SIG-M5 (cell line): ENCODE measurements around the gene PCID2.
"Not testable (repeated sequence)": the region's sequence is repeated elsewhere in the genome, so short reads cannot be mapped to it uniquely, and the experiment has no call there.

Experiments
- DNase-seq: peaks from one replicate; lab custom pipeline; 2025; lab: John Stamatoyannopoulos, UW

The PCID2 gene

GRCh38 chr13:113166266-113166665 is 42.2 kb downstream of the PCID2 start:
- no peak for DNase-seq

DNA sequence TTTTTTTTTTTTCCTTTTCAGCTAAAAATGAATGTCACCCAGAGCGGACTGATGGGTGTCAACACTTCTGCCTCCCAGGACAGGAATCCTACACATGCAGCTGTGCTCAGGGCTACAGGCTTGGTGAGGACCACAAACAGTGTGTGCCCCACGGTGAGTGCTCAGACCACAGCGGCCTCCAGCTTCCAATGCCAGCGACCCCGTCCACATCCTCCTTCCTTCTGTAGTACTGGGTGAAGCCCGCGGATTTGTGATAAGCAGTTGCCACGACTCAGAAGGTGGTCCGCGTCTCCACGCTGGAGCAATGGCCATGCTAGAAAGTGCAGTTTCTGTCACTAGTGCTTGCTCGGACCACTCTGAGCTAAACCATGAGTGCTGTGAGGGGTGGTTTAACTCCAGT is 44.0 kb downstream of the PCID2 start:
- DNase-seq: no peak

- DNase-seq: no peak
Observed at GRCh38 chr13:113162783-113163685, 45.4 kb downstream of the PCID2 start.

- not testable (repeated sequence) for DNase-seq
Observed at GRCh38 chr13:113161975-113162374, 46.5 kb downstream of the PCID2 start.

GRCh38 chr13:113161433-113161832 is 47.0 kb downstream of the PCID2 start:
- DNase-seq: no peak

DNA sequence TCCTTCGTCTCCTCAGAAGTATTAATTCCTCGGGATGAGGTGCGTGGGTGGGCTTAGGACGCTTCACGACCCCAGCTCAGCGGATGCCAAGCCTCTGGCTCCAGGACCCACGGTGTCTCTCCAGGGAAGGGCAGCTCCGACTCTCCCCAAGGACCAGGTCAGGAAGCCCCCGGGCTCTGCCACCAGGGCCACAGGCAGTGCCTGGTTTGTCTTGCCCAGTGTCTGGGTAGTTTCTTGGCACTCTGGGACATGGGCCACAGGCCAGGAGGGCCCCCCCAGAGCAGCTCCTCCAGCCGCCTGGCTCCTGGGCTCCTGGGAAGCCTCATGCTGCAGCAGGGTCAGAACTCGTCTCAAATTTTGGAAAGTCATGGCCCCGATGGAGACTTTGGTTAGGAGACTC is 47.5 kb downstream of the PCID2 start:
- DNase-seq: no peak

- DNase-seq: no peak
Observed at GRCh38 chr13:113159701-113160100, 48.8 kb downstream of the PCID2 start.

DNA sequence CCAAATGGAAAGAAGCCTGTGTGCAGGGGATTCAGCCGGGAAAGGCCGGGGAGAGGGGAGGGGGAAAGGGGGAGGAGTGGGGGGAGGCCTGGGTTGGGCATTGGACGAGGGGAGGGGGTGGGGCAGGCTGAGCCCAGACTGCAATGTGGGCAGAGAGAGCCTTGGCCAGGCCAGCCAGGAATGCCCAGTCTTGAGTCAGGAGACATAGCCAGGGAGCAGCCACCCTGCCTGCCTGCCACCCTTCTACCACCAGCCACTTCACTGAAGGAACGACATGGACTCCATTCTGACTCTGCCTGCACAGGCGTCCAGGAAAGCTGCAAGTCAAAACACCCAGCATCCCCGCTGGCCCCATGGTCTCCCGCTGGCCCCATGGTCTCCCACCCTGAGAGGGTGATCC is 49.5 kb downstream of the PCID2 start:
- no peak for DNase-seq

GRCh38 chr13:113157929-113158747 is 50.3 kb downstream of the PCID2 start, which contains the start of gene PROZ:
TSS of gene PROZ (plus strand) at chr13:113158648. CDS start at chr13:113158661, 13 bp downstream.
- DNase-seq: no peak

DNA sequence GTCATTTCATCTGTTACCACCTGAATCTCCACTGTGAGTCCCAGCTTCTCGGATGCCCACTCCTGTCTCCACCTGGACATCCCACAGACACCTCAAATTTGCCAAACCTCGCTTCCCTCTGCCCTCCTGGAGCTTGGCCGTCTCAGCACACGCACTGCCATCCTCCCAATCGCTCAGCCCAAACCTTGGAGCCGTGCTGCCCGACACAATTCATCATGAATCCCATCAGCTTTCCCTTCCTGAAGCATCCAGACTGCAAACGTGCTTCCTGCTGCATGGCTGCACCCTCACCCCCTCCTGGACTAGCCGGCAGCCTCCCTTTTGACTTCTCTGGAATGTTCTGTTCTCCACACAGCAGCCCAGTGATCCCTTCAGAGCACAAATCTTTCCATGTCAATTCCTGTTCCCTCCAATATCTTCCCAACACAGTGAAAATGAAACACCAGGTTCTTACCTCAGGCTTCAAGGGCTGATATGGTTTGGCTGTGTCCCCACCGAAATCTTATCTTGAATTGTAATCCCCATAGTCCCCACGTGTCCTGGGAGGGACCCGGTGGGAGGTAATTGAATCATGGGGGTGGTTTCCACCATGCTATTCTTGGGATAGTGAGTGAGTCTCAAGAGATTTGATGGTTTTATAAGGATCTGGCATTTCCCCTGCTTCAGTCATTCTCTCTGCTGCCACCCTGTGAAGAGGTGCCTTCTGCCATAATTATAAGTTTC is 51.1 kb downstream of the PCID2 start:
- no peak for DNase-seq

GRCh38 chr13:113155982-113156655 is 52.4 kb downstream of the PCID2 start:
- no peak for DNase-seq

DNA sequence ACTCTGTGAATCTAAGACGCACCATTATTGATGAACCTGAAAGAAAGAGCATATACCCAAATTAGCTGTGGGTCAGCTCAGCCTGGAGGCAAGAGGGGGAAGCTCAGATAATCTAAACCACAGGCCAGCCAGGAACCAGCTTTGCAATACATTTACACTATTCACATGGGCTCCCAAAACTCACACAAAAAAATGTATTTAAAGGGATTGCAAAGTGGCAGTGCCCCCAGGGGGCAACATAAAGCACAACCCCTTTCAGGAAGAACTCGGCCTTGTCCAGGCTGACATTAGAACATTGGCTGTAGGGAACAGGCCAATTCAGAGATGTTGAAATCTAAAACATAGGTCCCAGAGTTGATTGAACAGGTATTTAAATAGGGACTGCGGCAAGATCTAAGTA is 53.3 kb downstream of the PCID2 start:
- no peak for DNase-seq

DNA sequence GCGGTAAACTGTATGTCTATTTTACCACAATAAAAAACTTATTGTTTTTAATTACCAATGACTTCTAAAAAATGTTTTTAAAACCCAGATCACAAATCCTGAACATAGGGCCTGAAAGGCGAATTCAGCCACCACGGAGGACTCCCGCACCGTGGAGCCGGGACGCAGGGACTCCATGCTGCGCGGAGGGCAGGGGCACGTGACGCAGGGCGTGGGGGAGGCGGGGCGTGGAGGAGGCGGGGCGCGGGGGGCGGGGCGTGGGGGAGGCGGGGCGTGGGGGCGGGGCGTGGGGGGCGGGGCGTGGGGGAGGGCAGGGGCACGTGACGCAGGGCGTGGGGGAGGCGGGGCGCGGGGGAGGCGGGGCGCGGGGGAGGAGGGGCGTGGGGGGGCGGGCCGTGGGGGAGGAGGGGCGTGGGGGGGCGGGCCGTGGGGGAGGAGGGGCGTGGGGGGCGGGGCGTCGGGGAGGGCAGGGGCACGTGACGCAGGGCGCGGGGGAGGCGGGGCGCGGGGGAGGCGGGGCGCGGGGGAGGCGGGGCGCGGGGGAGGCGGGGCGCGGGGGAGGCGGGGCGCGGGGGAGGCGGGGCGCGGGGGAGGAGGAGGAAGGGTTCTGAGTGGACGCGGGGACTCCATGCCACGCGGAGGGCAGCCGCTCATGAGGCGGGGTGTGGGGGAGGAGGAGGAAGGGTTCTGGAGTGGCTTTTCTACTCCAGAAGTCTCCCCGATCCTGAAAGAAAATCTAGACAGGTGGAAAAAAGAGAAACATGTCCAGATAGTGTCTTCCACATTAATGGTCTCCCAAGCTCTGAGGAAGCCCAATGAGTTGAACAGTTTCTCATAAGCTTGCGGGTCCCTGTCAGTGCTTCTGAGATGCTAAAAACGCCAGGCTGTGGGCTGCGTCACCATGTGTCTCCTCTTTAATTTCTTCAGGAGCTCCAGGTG is 54.4 kb downstream of the PCID2 start:
- no peak for DNase-seq

- DNase-seq: no peak
Observed at GRCh38 chr13:113152984-113153809, 55.3 kb downstream of the PCID2 start.

- no peak for DNase-seq
Observed at GRCh38 chr13:113152691-113152983, 55.8 kb downstream of the PCID2 start.

DNA sequence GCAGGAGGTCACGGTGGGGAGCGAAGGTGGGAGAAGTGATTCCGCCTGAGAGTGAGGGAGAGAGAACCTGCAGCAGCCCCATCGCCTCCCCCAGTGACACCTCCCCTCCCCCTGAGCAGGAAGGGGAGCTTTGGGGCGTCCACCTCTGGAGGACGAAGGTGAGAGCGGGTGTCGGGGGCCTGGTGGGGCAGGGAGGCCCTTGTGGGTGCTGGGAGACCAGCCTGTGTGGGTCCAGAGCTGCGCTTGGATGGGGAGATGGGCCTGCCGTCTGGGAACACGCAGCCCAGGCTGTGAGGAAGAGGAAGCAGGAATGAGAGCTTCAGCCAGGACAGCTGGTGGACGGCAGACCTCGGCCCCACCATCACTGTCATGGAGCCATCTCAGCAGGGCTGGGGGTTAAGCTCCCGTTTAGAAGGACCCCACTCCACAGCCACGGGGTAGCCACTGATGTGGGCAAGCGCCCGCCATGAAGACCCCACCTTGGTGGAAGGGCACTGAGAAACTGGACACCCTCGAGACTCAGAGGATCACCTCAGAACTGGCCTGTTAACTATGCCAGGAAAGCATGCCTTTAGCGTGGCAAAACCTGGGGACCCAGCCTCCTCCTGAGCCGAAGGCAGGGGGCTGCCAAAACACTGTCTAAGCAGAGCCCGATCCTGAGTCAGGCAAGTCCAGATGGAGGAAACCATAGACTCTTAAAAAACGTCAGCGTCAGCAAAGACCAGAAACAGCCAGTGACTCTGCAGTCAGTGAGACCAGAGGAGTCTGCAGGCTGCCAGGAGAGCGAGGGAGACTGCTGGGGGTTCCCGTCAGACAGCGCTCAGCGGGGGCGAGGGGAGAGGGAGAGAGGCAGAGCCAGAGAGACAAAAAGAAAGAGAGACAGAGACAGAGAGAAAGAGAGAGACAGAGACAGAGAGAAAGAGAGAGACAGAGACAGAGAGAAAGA is 56.5 kb downstream of the PCID2 start:
- DNase-seq: no peak

GRCh38 chr13:113150550-113151365 is 57.7 kb downstream of the PCID2 start:
- no peak for DNase-seq
